ENCODE data around the gene PDZK1IP1. TPM values are rescaled to one million over a fixed set of nuclear protein-coding genes. Genes with fewer than 3 reads are reported as not detected.

Gene PDZK1IP1
- polyA plus RNA-seq, 1 donor (not counting 4 experiments of a cell fraction or from before 2014, with no cell fraction given) = 1.5 TPM

- no peak for FAIRE-seq
- H3K4me1 ChIP-seq (ENCODE audit: control insufficient read depth, extremely low read depth, insufficient read depth, low read length) = no peaks in the 10 kb centered on the region
- H3K4me2 ChIP-seq (ENCODE audit: control insufficient read depth, extremely low read depth, insufficient read depth, low read depth, low read length) = no peak overlapping the region
- peaks cover 82% of the 10 kb centered on the region for H3K27me3 ChIP-seq (ENCODE audit: control insufficient read depth, extremely low read depth, insufficient read depth, low read length)
- H3K36me3 ChIP-seq (ENCODE audit: control insufficient read depth in 2 of 2, extremely low read depth in 1 of 2, insufficient read depth in 2 of 2, low read length in 2 of 2) = no peaks in the 10 kb centered on the region
- H3K4me3 ChIP-seq (ENCODE audit: control insufficient read depth in 2 of 3, extremely low read depth in 1 of 3, insufficient read depth in 2 of 3, low read depth in 1 of 3, low read length in 3 of 3) = no peak overlapping the region
- H3K79me2 ChIP-seq (ENCODE audit: control insufficient read depth, insufficient read depth, low read length) = no peaks in the 10 kb centered on the region
- dilution Hi-C loops (cut with MboI; ENCODE audit: extremely low pct_ligation_motif_present, low sequenced_read_pairs) = no loop called here
- no peak overlapping the region for H2AFZ ChIP-seq (ENCODE audit: control insufficient read depth, low read length)
- TF ChIP-seq EZH2 (IDR thresholded peaks at IDR 0.05; ENCODE audit: low read length) (no peak), CTCF (optimal IDR thresholded peaks at IDR 0.05 in 1 of 3, IDR thresholded peaks at IDR 0.05 in 1 of 3, conservative IDR thresholded peaks at IDR 0.05 in 1 of 3; ENCODE audit: extremely low read depth in 1 of 3, insufficient read depth in 2 of 3, low read length in 3 of 3) (no peak)
- H3K9me3 ChIP-seq (ENCODE audit: control insufficient read depth, low read depth, low read length) = no peaks in the 10 kb centered on the region
- H3K27ac ChIP-seq (ENCODE audit: control insufficient read depth, insufficient read depth, low read length) = no peak overlapping the region
- no peak overlapping the region for H3K9ac ChIP-seq (ENCODE audit: control insufficient read depth, extremely low read depth, insufficient read depth, low read length)
- H4K20me1 ChIP-seq (ENCODE audit: control insufficient read depth, extremely low read depth, insufficient read depth, low read length) = peaks cover 5% of the 10 kb centered on the region
- no peaks in the 10 kb centered on the region for H3K9me1 ChIP-seq (ENCODE audit: control insufficient read depth, extremely low read depth, insufficient read depth, low read length)
- DNase-seq (ENCODE audit: low read depth, low spot score) = no peak
Observed at GRCh38 chr1:47225430-47226100, 35.7 kb upstream of the PDZK1IP1 start.

- H3K9me1 ChIP-seq (ENCODE audit: control insufficient read depth, extremely low read depth, insufficient read depth, low read length) = no peaks in the 10 kb centered on the region
- DNase-seq (ENCODE audit: low read depth, low spot score) = no peak
- H3K27me3 ChIP-seq (ENCODE audit: control insufficient read depth, extremely low read depth, insufficient read depth, low read length) = peaks cover 75% of the 10 kb centered on the region
- no peaks in the 10 kb centered on the region for H3K36me3 ChIP-seq (ENCODE audit: control insufficient read depth in 2 of 2, extremely low read depth in 1 of 2, insufficient read depth in 2 of 2, low read length in 2 of 2)
- FAIRE-seq = no peak
- TF ChIP-seq CTCF (optimal IDR thresholded peaks at IDR 0.05 in 1 of 3, IDR thresholded peaks at IDR 0.05 in 1 of 3, conservative IDR thresholded peaks at IDR 0.05 in 1 of 3; ENCODE audit: extremely low read depth in 1 of 3, insufficient read depth in 2 of 3, low read length in 3 of 3) (no peak), EZH2 (IDR thresholded peaks at IDR 0.05; ENCODE audit: low read length) (peak; percentile 99)
- no peak overlapping the region for H3K4me2 ChIP-seq (ENCODE audit: control insufficient read depth, extremely low read depth, insufficient read depth, low read depth, low read length)
- no peak overlapping the region for H3K27ac ChIP-seq (ENCODE audit: control insufficient read depth, insufficient read depth, low read length)
- dilution Hi-C loops (cut with MboI; ENCODE audit: extremely low pct_ligation_motif_present, low sequenced_read_pairs) = no loop called here
- no peak overlapping the region for H3K4me3 ChIP-seq (ENCODE audit: control insufficient read depth in 2 of 3, extremely low read depth in 1 of 3, insufficient read depth in 2 of 3, low read depth in 1 of 3, low read length in 3 of 3)
- no peaks in the 10 kb centered on the region for H4K20me1 ChIP-seq (ENCODE audit: control insufficient read depth, extremely low read depth, insufficient read depth, low read length)
- H2AFZ ChIP-seq (ENCODE audit: control insufficient read depth, low read length) = no peak overlapping the region
- no peaks in the 10 kb centered on the region for H3K4me1 ChIP-seq (ENCODE audit: control insufficient read depth, extremely low read depth, insufficient read depth, low read length)
- H3K9ac ChIP-seq (ENCODE audit: control insufficient read depth, extremely low read depth, insufficient read depth, low read length) = no peak overlapping the region
- no peaks in the 10 kb centered on the region for H3K79me2 ChIP-seq (ENCODE audit: control insufficient read depth, insufficient read depth, low read length)
- no peaks in the 10 kb centered on the region for H3K9me3 ChIP-seq (ENCODE audit: control insufficient read depth, low read depth, low read length)
Observed at GRCh38 chr1:47224676-47225399, 35.0 kb upstream of the PDZK1IP1 start.
